Measurements from ENCODE around the gene ELMO2. TPM values are rescaled to one million over a fixed set of nuclear protein-coding genes. Genes with fewer than 3 reads are reported as not detected.

ELMO2 gene
- total RNA-seq, 4 donors from 2014 or later, result 24.3 to 78.4 (median 26.4) TPM

- no peak for TF ChIP-seq CTCF (IDR thresholded peaks at IDR 0.05)
- TF ChIP-seq POLR2A (IDR thresholded peaks at IDR 0.05), result no peak
- H3K4me1 ChIP-seq, result peaks cover 0 to 9% (median 4%) of the 10 kb centered on the region in 4 donors
- DNase-seq, result no peak
- no peak overlapping the region for H3K4me3 ChIP-seq
- no peaks in the 10 kb centered on the region for H3K27me3 ChIP-seq
- H3K36me3 ChIP-seq, result no peaks in the 10 kb centered on the region
- H3K9me3 ChIP-seq, result no peaks in the 10 kb centered on the region
- no peak overlapping the region for H3K27ac ChIP-seq
These were observed 67.4 kb downstream of the ELMO2 start for GRCh38 chr20:46339037-46339436.

GRCh38 chr20:46336735-46337134, 69.7 kb downstream of the ELMO2 start:
- no peaks in the 10 kb centered on the region for H3K36me3 ChIP-seq
- no peak overlapping the region for H3K4me3 ChIP-seq
- DNase-seq, result no peak
- H3K27ac ChIP-seq, result no peak overlapping the region
- no peak for TF ChIP-seq POLR2A (IDR thresholded peaks at IDR 0.05)
- no peak for TF ChIP-seq CTCF (IDR thresholded peaks at IDR 0.05)
- no peaks in the 10 kb centered on the region for H3K27me3 ChIP-seq
- no peaks in the 10 kb centered on the region for H3K4me1 ChIP-seq
- H3K9me3 ChIP-seq, result no peaks in the 10 kb centered on the region

GRCh38 chr20:46334303-46334904, 72.0 kb downstream of the ELMO2 start:
- no peak for TF ChIP-seq POLR2A (IDR thresholded peaks at IDR 0.05)
- no peak for TF ChIP-seq CTCF (IDR thresholded peaks at IDR 0.05)
- Histone ChIP-seq H3K4me1 (no peaks in the 10 kb centered on the region), H3K36me3 (no peaks in the 10 kb centered on the region), H3K27me3 (no peaks in the 10 kb centered on the region), H3K9me3 (no peaks in the 10 kb centered on the region), H3K27ac (no peak overlapping the region), H3K4me3 (no peak overlapping the region)
- no peak for DNase-seq

GRCh38 chr20:46333161-46333991, 73.0 kb downstream of the ELMO2 start:
- no peaks in the 10 kb centered on the region for H3K4me1 ChIP-seq
- no peak for DNase-seq
- no peaks in the 10 kb centered on the region for H3K27me3 ChIP-seq
- H3K4me3 ChIP-seq, result no peak overlapping the region
- TF ChIP-seq POLR2A (IDR thresholded peaks at IDR 0.05), result no peak
- no peak for TF ChIP-seq CTCF (IDR thresholded peaks at IDR 0.05)
- H3K27ac ChIP-seq, result no peak overlapping the region
- no peaks in the 10 kb centered on the region for H3K36me3 ChIP-seq
- H3K9me3 ChIP-seq, result no peaks in the 10 kb centered on the region

GRCh38 chr20:46332373-46333160, 73.8 kb downstream of the ELMO2 start:
- Histone ChIP-seq H3K4me1 (no peaks in the 10 kb centered on the region), H3K27ac (no peak overlapping the region), H3K36me3 (no peaks in the 10 kb centered on the region), H3K9me3 (no peaks in the 10 kb centered on the region), H3K4me3 (no peak overlapping the region), H3K27me3 (no peaks in the 10 kb centered on the region)
- TF ChIP-seq POLR2A (IDR thresholded peaks at IDR 0.05) (no peak), CTCF (IDR thresholded peaks at IDR 0.05) (no peak)
- no peak for DNase-seq
